HEK293 (cell line): ENCODE results near the gene HUWE1.

Experiments
- CTCF ChIA-PET: fragments of 350-600 bp; formaldehyde crosslinking; extraction: SDS; loops from one replicate; lab custom pipeline; 2021; ENCODE audit warnings: antibody characterized with exemption; lab: Yijun Ruan, JAX
- POLR2A ChIA-PET: fragments of 300-600 bp; formaldehyde crosslinking; extraction: SDS; loops from one replicate; lab custom pipeline; 2020; ENCODE audit warnings: antibody characterized with exemption, inconsistent platforms; lab: Yijun Ruan, JAX
- H3K27ac ChIP-seq: fragments of 200-500 bp; sonication (Bioruptor generic); 2 replicates; pipeline ENCODE4 v1.5.1; 2014; ENCODE audit warnings: low read depth, low read length, control low read depth, inconsistent platforms; ENCODE audit errors: extremely low read depth
- H3K36me3 ChIP-seq, 2 experiments: fragments of 200-500 bp in 1 of 2; sonication (Bioruptor generic) in 1 of 2; 1 replicate in 1 of 2; 2 replicates in 1 of 2; pipeline ENCODE4 v1.5.1; 2014 to 2017; ENCODE audit warnings: inconsistent platforms in 2 of 2, low read length in 2 of 2; ENCODE audit not compliant: control insufficient read depth in 2 of 2, insufficient read depth in 1 of 2
- H3K4me1 ChIP-seq: fragments of 200-500 bp; sonication (Bioruptor generic); 2 replicates; pipeline ENCODE4 v1.5.1; 2014; ENCODE audit warnings: mild to moderate bottlenecking, low read length, inconsistent platforms; ENCODE audit not compliant: control insufficient read depth, insufficient read depth
- H3K4me3 ChIP-seq: 2 replicates; pipeline ENCODE4 v1.5.1; 2011; ENCODE audit warnings: low read depth, mild to moderate bottlenecking, control low read depth, low read length, moderate library complexity
- H3K9me3 ChIP-seq: fragments of 200-500 bp; sonication (Bioruptor generic); 2 replicates; pipeline ENCODE4 v1.5.1; 2014; ENCODE audit warnings: low read depth, low read length, inconsistent platforms; ENCODE audit not compliant: control insufficient read depth, insufficient read depth
- ZBTB8A ChIP-seq: fragments of 450-650 bp; formaldehyde crosslinking; IDR thresholded peaks from 2 replicates; pipeline ENCODE4 v1.5.1; 2016; ENCODE audit warnings: missing biosample characterization, missing genetic modification characterization
- ZNF138 ChIP-seq: fragments of 450-650 bp; formaldehyde crosslinking; IDR thresholded peaks from 2 replicates; pipeline ENCODE4 v1.5.1; 2016; ENCODE audit warnings: missing biosample characterization, missing genetic modification characterization, borderline replicate concordance
- ZNF433 ChIP-seq: fragments of 450-650 bp; formaldehyde crosslinking; IDR thresholded peaks from 2 replicates; pipeline ENCODE4 v1.5.1; 2016; ENCODE audit warnings: missing biosample characterization, missing genetic modification characterization, low read depth
- ZNF621 ChIP-seq: fragments of 450-650 bp; formaldehyde crosslinking; IDR thresholded peaks from 2 replicates; pipeline ENCODE4 v1.5.1; 2017; ENCODE audit warnings: missing biosample characterization, missing genetic modification characterization
- ZNF785 ChIP-seq: fragments of 450-650 bp; formaldehyde crosslinking; IDR thresholded peaks from 2 replicates; pipeline ENCODE4 v1.5.1; 2016; ENCODE audit warnings: missing biosample characterization, missing genetic modification characterization
- ZNF830 ChIP-seq: fragments of 450-650 bp; IDR thresholded peaks from 2 replicates; pipeline ENCODE4 v1.5.0; 2018; ENCODE audit warnings: missing biosample characterization, missing genetic modification characterization, low read depth, mild to moderate bottlenecking, moderate library complexity
- ZSCAN4 ChIP-seq: fragments of 450-650 bp; formaldehyde crosslinking; IDR thresholded peaks from 2 replicates; pipeline ENCODE4 v1.5.1; 2017; ENCODE audit warnings: missing biosample characterization, missing genetic modification characterization
- ZSCAN5A ChIP-seq: fragments of 450-650 bp; formaldehyde crosslinking; IDR thresholded peaks from 2 replicates; pipeline ENCODE4 v1.5.1; 2016; ENCODE audit warnings: missing biosample characterization, missing genetic modification characterization
- TF ChIP-seq, protein P1 (sequence below): fragments of 450-650 bp; formaldehyde crosslinking; IDR thresholded peaks from 2 replicates; pipeline ENCODE4 v1.5.1; 2016; ENCODE audit warnings: missing biosample characterization, missing genetic modification characterization
- TF ChIP-seq, protein P2 (sequence below): fragments of 450-650 bp; formaldehyde crosslinking; IDR thresholded peaks from 2 replicates; pipeline ENCODE4 v1.5.1; 2016; ENCODE audit warnings: missing biosample characterization, missing genetic modification characterization
- TF ChIP-seq, protein P3 (sequence below): fragments of 450-650 bp; formaldehyde crosslinking; conservative IDR thresholded peaks from 2 replicates; pipeline ENCODE4 v1.5.1; 2016; ENCODE audit warnings: low read depth, missing biosample characterization, missing genetic modification characterization
- TF ChIP-seq, protein P4 (sequence below): fragments of 450-650 bp; formaldehyde crosslinking; IDR thresholded peaks from 2 replicates; pipeline ENCODE4 v1.5.1; 2016; ENCODE audit warnings: missing biosample characterization, missing genetic modification characterization, borderline replicate concordance
- TF ChIP-seq, protein P5 (sequence below): fragments of 450-650 bp; formaldehyde crosslinking; IDR thresholded peaks from 2 replicates; pipeline ENCODE4; 2016; ENCODE audit warnings: missing biosample characterization, missing genetic modification characterization
- TF ChIP-seq, protein P6 (sequence below): fragments of 450-650 bp; formaldehyde crosslinking; IDR thresholded peaks from 2 replicates; pipeline ENCODE4 v1.5.1; 2016; ENCODE audit warnings: missing biosample characterization, missing genetic modification characterization, borderline replicate concordance

The HUWE1 gene

GRCh38 chrX:53606456-53606855 lies 80.1 kb downstream of the HUWE1 start (continued):
- TF ChIP-seq ZSCAN5A (no peak), ZNF785 (no peak), ZNF830 (no peak)
- TF ChIP-seq, protein P1, sequence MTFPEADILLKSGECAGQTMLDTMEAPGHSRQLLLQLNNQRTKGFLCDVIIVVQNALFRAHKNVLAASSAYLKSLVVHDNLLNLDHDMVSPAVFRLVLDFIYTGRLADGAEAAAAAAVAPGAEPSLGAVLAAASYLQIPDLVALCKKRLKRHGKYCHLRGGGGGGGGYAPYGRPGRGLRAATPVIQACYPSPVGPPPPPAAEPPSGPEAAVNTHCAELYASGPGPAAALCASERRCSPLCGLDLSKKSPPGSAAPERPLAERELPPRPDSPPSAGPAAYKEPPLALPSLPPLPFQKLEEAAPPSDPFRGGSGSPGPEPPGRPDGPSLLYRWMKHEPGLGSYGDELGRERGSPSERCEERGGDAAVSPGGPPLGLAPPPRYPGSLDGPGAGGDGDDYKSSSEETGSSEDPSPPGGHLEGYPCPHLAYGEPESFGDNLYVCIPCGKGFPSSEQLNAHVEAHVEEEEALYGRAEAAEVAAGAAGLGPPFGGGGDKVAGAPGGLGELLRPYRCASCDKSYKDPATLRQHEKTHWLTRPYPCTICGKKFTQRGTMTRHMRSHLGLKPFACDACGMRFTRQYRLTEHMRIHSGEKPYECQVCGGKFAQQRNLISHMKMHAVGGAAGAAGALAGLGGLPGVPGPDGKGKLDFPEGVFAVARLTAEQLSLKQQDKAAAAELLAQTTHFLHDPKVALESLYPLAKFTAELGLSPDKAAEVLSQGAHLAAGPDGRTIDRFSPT (tag by site-specific recombination) = no peak
- TF ChIP-seq, protein P2, sequence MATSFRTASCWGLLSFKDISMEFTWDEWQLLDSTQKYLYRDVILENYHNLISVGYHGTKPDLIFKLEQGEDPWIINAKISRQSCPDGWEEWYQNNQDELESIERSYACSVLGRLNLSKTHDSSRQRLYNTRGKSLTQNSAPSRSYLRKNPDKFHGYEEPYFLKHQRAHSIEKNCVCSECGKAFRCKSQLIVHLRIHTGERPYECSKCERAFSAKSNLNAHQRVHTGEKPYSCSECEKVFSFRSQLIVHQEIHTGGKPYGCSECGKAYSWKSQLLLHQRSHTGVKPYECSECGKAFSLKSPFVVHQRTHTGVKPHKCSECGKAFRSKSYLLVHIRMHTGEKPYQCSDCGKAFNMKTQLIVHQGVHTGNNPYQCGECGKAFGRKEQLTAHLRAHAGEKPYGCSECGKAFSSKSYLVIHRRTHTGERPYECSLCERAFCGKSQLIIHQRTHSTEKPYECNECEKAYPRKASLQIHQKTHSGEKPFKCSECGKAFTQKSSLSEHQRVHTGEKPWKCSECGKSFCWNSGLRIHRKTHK (tag by site-specific recombination) = no peak
- TF ChIP-seq, protein P3, sequence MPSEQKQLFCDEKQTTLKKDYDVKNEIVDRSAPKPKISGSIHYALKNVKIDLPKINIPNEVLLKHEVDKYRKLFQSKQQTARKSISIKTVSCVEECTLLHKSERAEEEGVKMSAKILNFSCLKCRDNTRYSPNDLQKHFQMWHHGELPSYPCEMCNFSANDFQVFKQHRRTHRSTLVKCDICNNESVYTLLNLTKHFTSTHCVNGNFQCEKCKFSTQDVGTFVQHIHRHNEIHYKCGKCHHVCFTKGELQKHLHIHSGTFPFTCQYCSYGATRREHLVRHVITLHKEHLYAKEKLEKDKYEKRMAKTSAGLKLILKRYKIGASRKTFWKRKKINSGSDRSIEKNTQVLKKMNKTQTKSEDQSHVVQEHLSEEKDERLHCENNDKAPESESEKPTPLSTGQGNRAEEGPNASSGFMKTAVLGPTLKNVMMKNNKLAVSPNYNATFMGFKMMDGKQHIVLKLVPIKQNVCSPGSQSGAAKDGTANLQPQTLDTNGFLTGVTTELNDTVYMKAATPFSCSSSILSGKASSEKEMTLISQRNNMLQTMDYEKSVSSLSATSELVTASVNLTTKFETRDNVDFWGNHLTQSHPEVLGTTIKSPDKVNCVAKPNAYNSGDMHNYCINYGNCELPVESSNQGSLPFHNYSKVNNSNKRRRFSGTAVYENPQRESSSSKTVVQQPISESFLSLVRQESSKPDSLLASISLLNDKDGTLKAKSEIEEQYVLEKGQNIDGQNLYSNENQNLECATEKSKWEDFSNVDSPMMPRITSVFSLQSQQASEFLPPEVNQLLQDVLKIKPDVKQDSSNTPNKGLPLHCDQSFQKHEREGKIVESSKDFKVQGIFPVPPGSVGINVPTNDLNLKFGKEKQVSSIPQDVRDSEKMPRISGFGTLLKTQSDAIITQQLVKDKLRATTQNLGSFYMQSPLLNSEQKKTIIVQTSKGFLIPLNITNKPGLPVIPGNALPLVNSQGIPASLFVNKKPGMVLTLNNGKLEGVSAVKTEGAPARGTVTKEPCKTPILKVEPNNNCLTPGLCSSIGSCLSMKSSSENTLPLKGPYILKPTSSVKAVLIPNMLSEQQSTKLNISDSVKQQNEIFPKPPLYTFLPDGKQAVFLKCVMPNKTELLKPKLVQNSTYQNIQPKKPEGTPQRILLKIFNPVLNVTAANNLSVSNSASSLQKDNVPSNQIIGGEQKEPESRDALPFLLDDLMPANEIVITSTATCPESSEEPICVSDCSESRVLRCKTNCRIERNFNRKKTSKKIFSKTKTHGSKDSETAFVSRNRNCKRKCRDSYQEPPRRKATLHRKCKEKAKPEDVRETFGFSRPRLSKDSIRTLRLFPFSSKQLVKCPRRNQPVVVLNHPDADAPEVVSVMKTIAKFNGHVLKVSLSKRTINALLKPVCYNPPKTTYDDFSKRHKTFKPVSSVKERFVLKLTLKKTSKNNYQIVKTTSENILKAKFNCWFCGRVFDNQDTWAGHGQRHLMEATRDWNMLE (tag by site-specific recombination) = no peak

DNA sequence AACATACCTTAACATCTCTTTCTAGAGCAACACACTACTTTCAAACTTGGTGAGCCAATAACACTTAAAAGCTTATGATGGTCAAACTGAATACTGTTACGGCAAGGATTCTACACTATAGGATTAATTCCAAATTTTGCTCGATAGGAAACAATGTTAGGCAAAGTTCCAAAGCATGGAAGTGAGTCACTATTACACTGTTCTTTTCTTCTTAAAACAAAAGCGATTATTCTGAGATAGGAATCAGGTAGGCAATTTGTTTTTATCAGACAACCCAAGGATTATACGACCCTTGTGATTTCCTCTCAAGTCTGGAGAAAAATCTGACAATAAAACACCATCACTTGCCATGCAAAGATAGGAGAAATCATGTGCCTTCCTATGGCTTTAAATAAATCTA lies 81.5 kb downstream of the HUWE1 start:
- POLR2A ChIA-PET = no interaction called here

DNA sequence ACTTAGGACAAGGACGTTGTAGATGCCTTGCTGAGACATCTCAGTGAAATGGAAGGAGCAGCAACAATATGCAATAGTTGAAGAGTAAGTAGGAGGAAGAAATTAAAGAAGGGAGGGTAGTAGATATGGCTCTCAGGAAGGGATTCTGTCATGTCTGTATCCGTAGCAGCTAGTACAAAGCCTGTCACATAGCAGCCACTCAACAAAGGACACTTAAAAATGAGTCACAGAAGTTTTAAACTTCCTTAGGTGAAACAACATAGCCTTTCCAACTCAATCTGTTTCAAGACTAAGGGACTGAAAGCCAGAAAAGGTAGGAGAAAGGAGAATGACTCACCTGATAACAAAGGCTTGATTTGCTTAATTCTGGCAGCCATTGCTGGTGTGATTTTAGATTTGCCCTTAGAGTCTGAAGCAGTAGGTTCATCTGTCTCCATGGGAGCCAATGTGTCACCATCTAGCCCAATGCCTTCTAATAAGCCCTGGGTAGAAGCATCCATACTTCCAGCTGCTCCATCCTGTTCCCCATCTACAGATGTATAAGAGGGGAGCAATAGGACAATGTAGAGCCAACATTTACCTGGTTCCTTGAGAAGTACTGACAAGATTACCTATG lies 86.6 kb downstream of the HUWE1 start:
- ChIA-PET CTCF (no interaction called here), POLR2A (no interaction called here)
- Histone ChIP-seq H3K36me3 (peaks cover 68 to 89% of the 10 kb centered on the region in 2 experiments), H3K4me3 (no peak overlapping the region), H3K4me1 (no peaks in the 10 kb centered on the region), H3K27ac (no peak overlapping the region), H3K9me3 (no peaks in the 10 kb centered on the region; the same call in 1 of the 2 replicates)
- TF ChIP-seq, protein P4, sequence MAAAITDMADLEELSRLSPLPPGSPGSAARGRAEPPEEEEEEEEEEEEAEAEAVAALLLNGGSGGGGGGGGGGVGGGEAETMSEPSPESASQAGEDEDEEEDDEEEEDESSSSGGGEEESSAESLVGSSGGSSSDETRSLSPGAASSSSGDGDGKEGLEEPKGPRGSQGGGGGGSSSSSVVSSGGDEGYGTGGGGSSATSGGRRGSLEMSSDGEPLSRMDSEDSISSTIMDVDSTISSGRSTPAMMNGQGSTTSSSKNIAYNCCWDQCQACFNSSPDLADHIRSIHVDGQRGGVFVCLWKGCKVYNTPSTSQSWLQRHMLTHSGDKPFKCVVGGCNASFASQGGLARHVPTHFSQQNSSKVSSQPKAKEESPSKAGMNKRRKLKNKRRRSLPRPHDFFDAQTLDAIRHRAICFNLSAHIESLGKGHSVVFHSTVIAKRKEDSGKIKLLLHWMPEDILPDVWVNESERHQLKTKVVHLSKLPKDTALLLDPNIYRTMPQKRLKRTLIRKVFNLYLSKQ (tag by site-specific recombination) = no peak
- TF ChIP-seq ZSCAN4 (tag by site-specific recombination) (no peak), ZBTB8A (no peak), ZNF433 (tag by site-specific recombination) (no peak)
- TF ChIP-seq, protein P5, sequence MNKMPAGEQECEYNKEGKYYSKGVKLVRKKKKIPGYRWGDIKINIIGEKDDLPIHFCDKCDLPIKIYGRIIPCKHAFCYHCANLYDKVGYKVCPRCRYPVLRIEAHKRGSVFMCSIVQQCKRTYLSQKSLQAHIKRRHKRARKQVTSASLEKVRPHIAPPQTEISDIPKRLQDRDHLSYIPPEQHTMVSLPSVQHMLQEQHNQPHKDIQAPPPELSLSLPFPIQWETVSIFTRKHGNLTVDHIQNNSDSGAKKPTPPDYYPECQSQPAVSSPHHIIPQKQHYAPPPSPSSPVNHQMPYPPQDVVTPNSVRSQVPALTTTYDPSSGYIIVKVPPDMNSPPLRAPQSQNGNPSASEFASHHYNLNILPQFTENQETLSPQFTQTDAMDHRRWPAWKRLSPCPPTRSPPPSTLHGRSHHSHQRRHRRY (tag by site-specific recombination) = no peak
- TF ChIP-seq, protein P6, sequence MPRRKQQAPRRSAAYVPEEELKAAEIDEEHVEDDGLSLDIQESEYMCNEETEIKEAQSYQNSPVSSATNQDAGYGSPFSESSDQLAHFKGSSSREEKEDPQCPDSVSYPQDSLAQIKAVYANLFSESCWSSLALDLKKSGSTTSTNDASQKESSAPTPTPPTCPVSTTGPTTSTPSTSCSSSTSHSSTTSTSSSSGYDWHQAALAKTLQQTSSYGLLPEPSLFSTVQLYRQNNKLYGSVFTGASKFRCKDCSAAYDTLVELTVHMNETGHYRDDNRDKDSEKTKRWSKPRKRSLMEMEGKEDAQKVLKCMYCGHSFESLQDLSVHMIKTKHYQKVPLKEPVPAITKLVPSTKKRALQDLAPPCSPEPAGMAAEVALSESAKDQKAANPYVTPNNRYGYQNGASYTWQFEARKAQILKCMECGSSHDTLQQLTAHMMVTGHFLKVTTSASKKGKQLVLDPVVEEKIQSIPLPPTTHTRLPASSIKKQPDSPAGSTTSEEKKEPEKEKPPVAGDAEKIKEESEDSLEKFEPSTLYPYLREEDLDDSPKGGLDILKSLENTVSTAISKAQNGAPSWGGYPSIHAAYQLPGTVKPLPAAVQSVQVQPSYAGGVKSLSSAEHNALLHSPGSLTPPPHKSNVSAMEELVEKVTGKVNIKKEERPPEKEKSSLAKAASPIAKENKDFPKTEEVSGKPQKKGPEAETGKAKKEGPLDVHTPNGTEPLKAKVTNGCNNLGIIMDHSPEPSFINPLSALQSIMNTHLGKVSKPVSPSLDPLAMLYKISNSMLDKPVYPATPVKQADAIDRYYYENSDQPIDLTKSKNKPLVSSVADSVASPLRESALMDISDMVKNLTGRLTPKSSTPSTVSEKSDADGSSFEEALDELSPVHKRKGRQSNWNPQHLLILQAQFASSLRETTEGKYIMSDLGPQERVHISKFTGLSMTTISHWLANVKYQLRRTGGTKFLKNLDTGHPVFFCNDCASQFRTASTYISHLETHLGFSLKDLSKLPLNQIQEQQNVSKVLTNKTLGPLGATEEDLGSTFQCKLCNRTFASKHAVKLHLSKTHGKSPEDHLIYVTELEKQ (tag by site-specific recombination) = no peak

More for the DNA sequence above, 81.5 kb downstream of the HUWE1 start:
- TF ChIP-seq ZNF621 (tag by site-specific recombination) (no peak), ZNF138 (tag by site-specific recombination) (no peak)
- TF ChIP-seq, all 188 proteins: peak for 0
- Histone ChIP-seq H3K4me1 (no peaks in the 10 kb centered on the region), H3K27ac (no peak overlapping the region), H3K4me3 (no peak overlapping the region), H3K9me3 (no peaks in the 10 kb centered on the region; the same call in 1 of the 2 replicates), H3K36me3 (peaks cover 66 to 94% of the 10 kb centered on the region in 2 experiments)
- CTCF ChIA-PET = no interaction called here
